SU-DHL-6 (cell line): ENCODE results near the gene ADGRG2.

Source experiments
- H2AFZ ChIP-seq: fragments of 200-600 bp; sonication (generic); 2 replicates; pipeline ENCODE4 v1.6.1; 2014; ENCODE audit warnings: low read depth, mild to moderate bottlenecking, moderate library complexity, mixed read lengths, antibody characterized with exemption, low read length; ENCODE audit not compliant: severe bottlenecking
- H3F3A ChIP-seq: fragments of 200-600 bp; shearing (Covaris generic); 2 replicates; pipeline ENCODE4 v1.6.0; 2016; ENCODE audit warnings: antibody characterized with exemption, mild to moderate bottlenecking; ENCODE audit not compliant: insufficient read depth
- H3K27ac ChIP-seq: fragments of 200-600 bp; sonication (generic); 2 replicates; pipeline ENCODE4 v1.5.1; 2016; ENCODE audit warnings: low read depth, mild to moderate bottlenecking, low read length, moderate library complexity, mixed read lengths
- H3K27me3 ChIP-seq: fragments of 200-600 bp; sonication (generic), shearing (Covaris generic); 2 replicates; pipeline ENCODE4 v1.6.0; 2014; ENCODE audit warnings: mild to moderate bottlenecking, low read length
- H3K36me3 ChIP-seq: fragments of 200-600 bp; sonication (generic); 2 replicates; pipeline ENCODE4 v1.6.1; 2014; ENCODE audit warnings: mild to moderate bottlenecking, low read length, mixed read lengths
- H3K4me2 ChIP-seq: fragments of 300-600, 200-600 bp; shearing (Covaris generic), sonication (generic); 2 replicates; pipeline ENCODE4 v1.6.0; 2014; ENCODE audit warnings: low read length, low read depth, mild to moderate bottlenecking; ENCODE audit not compliant: poor library complexity, severe bottlenecking
- H3K4me3 ChIP-seq: fragments of 200-600 bp; sonication (generic); 2 replicates; pipeline ENCODE4 v1.5.1; 2014; ENCODE audit warnings: antibody characterized with exemption, low read length, mild to moderate bottlenecking, mixed read lengths; ENCODE audit not compliant: insufficient read depth, poor library complexity, severe bottlenecking
- H3K79me2 ChIP-seq: fragments of 200-600 bp; sonication (generic); 2 replicates; pipeline ENCODE4 v1.6.1; 2014; ENCODE audit warnings: mild to moderate bottlenecking, low read length, moderate library complexity; ENCODE audit not compliant: insufficient read depth
- H3K9ac ChIP-seq: fragments of 200-600 bp; sonication (generic); 2 replicates; pipeline ENCODE4 v1.7.0; 2014; ENCODE audit warnings: mild to moderate bottlenecking, low read length
- H3K9me2 ChIP-seq: fragments of 200-600 bp; sonication (generic); replicated peaks from 2 replicates; pipeline ENCODE4 v1.6.1; 2014; ENCODE audit warnings: low read length; ENCODE audit not compliant: insufficient read depth
- H3K9me3 ChIP-seq: fragments of 200-600 bp; sonication (generic); 2 replicates; pipeline ENCODE4 v1.6.1; 2014; ENCODE audit warnings: low read length, mixed read lengths; ENCODE audit not compliant: insufficient read depth
- H4K20me1 ChIP-seq: fragments of 200-600 bp; sonication (generic); 2 replicates; pipeline ENCODE4 v1.6.1; 2014; ENCODE audit warnings: low read depth, mild to moderate bottlenecking, antibody characterized with exemption, low read length, moderate library complexity, mixed read lengths
- CTCF ChIP-seq: fragments of 200-600 bp; sonication (generic); IDR thresholded peaks from one replicate; pipeline ENCODE4 v1.5.1; 2017; ENCODE audit warnings: antibody characterized with exemption, mild to moderate bottlenecking, low read length, moderate library complexity; ENCODE audit not compliant: insufficient read depth, poor library complexity, severe bottlenecking
- EZH2phosphoT487 ChIP-seq: fragments of 200-600 bp; sonication (generic), shearing (Covaris generic); conservative IDR thresholded peaks from 2 replicates; pipeline ENCODE4 v1.6.1; 2018; ENCODE audit warnings: mild to moderate bottlenecking, antibody characterized with exemption, low read length, moderate library complexity, mixed read lengths

The ADGRG2 gene

GRCh38 chrX:18966624-18967023 is 155.6 kb downstream of the ADGRG2 start:
- Histone ChIP-seq H3F3A (no peaks in the 10 kb centered on the region), H3K27me3 (no peaks in the 10 kb centered on the region), H3K4me2 (no peak overlapping the region), H2AFZ (no peak overlapping the region), H3K27ac (no peak overlapping the region), H3K4me3 (no peak overlapping the region), H3K79me2 (no peaks in the 10 kb centered on the region), H3K36me3 (no peaks in the 10 kb centered on the region), H3K9ac (no peak overlapping the region), H4K20me1 (no peaks in the 10 kb centered on the region), H3K9me3 (no peaks in the 10 kb centered on the region), H3K9me2 (no peaks in the 10 kb centered on the region)
- TF ChIP-seq EZH2phosphoT487 (no peak), CTCF (no peak)

GRCh38 chrX:18964901-18965300 is 157.4 kb downstream of the ADGRG2 start:
- Histone ChIP-seq H3F3A (no peaks in the 10 kb centered on the region), H3K27me3 (no peaks in the 10 kb centered on the region), H3K4me2 (no peak overlapping the region), H3K9ac (no peak overlapping the region), H3K27ac (no peak overlapping the region), H2AFZ (no peak overlapping the region), H3K79me2 (no peaks in the 10 kb centered on the region), H3K9me2 (no peaks in the 10 kb centered on the region), H3K9me3 (no peaks in the 10 kb centered on the region), H3K4me3 (no peak overlapping the region), H3K36me3 (no peaks in the 10 kb centered on the region), H4K20me1 (no peaks in the 10 kb centered on the region)
- TF ChIP-seq EZH2phosphoT487, result no peak
- no peak for TF ChIP-seq CTCF

GRCh38 chrX:18964026-18964425 is 158.2 kb downstream of the ADGRG2 start:
- no peak overlapping the region for H3K4me2 ChIP-seq
- no peaks in the 10 kb centered on the region for H3K9me3 ChIP-seq
- no peak overlapping the region for H3K27ac ChIP-seq
- H2AFZ ChIP-seq, result no peak overlapping the region
- H3F3A ChIP-seq, result no peaks in the 10 kb centered on the region
- H3K4me3 ChIP-seq, result no peak overlapping the region
- no peak overlapping the region for H3K9ac ChIP-seq
- H4K20me1 ChIP-seq, result no peaks in the 10 kb centered on the region
- H3K27me3 ChIP-seq, result no peaks in the 10 kb centered on the region
- H3K79me2 ChIP-seq, result no peaks in the 10 kb centered on the region
- no peaks in the 10 kb centered on the region for H3K36me3 ChIP-seq
- H3K9me2 ChIP-seq, result no peaks in the 10 kb centered on the region
- TF ChIP-seq CTCF, result no peak
- TF ChIP-seq EZH2phosphoT487, result no peak
